Right renal pelvis (tissue), 4 donors: ENCODE results near the gene SCLT1. TPM values are rescaled to one million over a fixed set of nuclear protein-coding genes. Genes with fewer than 3 reads are reported as not detected.
A peak's percentile ranks its signal among the peaks of the same experiment; 100 is the strongest.
"Not testable (repeated sequence)": the region's sequence is repeated elsewhere in the genome, so short reads cannot be mapped to it uniquely, and the experiment has no call there.

Source experiments
- DNase-seq, 4 donors: peaks; one replicate each; pipeline ENCODE4 v3.0.0-alpha.2; 2013; ENCODE audit warnings: low read depth in 4 of 4, low spot score in 3 of 4, missing footprints in 1 of 4
- polyA plus RNA-seq, 4 donors: library from polyadenylated mRNA; unstranded; fragments of 120-200 nt; gene quantifications; one replicate each; pipeline ENCODE4 v1.2.1, GENCODE V29; 2013; ENCODE audit not compliant: insufficient read length in 4 of 4

Gene SCLT1
- 10 to 100 TPM; 14.9 to 18.2 (median 16.7) TPM for polyA plus RNA-seq

GRCh38 chr4:129093191-129093920 lies at the start of gene SCLT1:
Gene SCLT1, minus strand, starts transcription at chr4:129093539. Its CDS starts 436 bp downstream, at chr4:129093103.
- peak; percentile 96 to 98 (median 98) for DNase-seq

DNA sequence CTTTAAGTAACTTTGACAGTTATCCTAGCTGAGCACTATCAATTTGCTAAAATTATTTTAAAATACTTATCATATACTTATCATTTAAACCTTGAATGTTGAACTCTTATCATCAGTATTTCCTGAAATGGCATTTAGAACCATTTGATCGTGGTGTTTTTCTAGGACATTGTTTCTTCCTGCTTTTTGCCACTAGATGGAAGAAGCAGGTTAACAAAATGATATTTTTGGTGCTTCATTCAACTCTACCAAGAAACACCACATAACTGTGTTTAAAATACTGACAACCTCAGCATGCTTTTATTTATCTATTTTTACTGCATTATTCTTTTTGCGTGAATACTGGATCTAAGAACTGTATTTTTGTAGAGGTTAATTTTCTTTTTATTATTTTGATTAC lies 47.2 kb upstream of the SCLT1 start:
- DNase-seq = no peak

GRCh38 chr4:129138810-129139496 lies 45.6 kb upstream of the SCLT1 start:
- no peak for DNase-seq

DNA sequence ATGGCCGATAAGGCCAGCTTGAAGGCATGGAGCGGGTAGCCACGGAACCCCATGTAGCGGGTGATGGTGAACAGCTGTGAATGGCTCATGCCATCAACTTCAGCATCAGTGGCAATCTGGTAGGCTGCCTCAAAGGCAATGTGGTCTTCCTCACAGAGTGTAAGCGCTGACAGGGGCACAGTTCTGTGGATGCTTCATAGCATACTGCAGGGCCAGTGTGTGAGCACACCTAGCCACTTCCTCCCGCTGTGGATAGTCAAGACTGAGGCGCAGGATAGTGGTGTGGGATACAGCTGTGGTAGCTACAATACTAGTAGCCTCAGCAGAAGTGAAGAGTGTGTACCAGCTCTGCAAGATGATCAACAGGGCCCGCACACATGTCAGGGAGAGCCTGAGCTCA lies 43.1 kb upstream of the SCLT1 start:
- no peak for DNase-seq

DNA sequence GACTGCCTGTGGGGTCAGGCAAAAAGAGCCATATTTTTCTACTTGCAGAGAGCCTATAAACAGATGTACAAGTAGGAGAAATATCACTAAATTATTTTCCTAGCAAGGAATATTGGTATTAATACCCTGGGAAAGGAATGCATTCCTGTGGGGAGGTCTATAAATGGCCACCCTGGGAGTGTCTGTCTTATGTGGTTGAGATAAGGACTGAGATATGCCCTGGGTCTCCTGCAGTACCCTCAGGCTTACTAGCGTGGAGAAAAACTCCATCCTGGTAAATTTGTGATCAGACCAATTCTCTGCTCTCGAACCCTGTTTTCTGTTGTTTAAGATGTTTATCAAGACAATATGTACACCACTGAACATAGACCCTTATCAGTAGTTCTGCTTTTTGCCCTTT lies 38.0 kb upstream of the SCLT1 start:
- no peak for DNase-seq

GRCh38 chr4:129129143-129129542 lies 35.8 kb upstream of the SCLT1 start:
- no peak for DNase-seq

DNA sequence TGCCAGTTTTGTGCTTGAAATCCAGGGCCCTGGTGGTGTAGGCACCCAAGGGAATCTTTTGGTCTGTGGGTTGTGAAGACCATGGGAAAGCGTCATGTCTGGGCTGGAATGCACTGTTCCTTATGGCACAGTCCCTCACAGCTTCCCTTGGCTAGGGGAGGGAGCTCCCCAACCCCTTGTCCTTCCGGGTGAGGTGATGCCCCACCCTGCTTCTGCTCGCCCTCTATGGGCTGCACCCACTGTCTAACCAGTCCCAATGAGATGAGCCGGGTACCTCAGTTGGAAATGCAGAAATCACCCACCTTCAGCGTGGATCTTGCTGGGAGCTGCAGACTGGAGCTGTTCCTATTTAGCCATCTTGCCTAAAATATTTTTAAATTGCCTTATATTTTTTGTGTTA lies 33.3 kb upstream of the SCLT1 start:
- DNase-seq = not testable (repeated sequence)

DNA sequence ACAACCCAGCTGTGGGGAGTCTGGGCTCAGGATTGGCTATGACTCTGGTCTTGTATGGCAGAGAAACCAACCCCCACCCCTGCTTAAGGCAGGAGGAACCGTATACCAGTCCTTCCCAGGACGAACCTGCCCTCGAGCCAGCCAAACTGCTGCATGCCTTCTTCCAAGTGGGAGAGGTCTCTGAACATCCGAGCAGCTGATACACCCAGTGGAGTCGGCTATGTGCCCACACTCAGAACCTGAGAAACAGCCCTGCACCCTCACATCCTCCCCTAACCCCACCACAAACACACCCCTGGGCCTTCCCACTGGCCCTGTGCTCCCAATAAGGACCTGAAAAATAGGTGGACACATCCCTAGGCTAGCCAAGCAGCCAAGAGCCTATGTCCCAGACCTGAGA lies 24.4 kb upstream of the SCLT1 start:
- no peak for DNase-seq

- DNase-seq = no peak
These were observed 20.6 kb upstream of the SCLT1 start for GRCh38 chr4:129113919-129114318.

DNA sequence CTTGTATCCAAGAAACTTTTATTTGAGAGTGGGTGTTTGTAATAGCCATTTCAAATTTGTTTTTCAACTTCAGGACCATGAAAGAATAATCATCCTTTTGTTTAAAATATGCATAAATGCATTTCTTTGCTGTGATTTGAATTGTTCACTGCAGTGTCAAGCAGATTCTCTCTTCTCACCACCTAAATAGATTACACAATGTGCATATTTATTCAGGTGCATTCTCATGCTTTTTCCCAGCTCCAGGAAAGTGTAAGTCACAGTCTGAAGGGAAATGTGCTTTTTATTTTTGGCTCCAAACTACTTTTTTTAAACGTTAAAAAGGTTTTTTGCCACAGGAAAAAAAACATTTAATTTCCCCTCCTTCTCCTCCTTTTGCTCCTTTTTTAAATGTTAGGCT lies 20.1 kb upstream of the SCLT1 start:
- no peak for DNase-seq

- DNase-seq = no peak
These were observed 18.6 kb upstream of the SCLT1 start for GRCh38 chr4:129111919-129112318.

- no peak for DNase-seq
These were observed 17.6 kb upstream of the SCLT1 start for GRCh38 chr4:129110931-129111330.

- no peak for DNase-seq
These were observed 16.9 kb upstream of the SCLT1 start for GRCh38 chr4:129109965-129110824.

DNA sequence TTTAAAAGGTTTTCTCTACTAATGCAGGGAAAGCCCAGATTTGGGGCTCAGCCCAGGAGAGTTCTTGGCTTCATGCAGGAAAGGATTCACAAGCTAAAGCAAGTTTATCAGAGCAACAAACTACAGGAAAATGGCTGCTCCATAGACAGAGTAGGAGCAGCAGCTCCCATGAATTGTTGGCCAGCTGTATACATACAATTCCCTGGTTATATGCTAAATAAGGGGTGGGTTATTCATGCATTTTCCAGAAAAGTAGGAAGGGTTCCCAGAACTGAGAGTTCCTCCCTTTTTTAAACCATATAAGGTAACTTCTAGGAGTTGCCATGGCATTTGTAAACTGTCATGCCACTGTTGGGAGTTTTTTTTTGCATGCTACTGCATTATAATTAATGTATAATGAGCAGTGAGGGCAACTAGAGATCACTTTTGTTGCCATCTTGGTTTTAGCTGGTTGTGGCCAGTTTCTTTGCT lies 5.2 kb upstream of the SCLT1 start:
- DNase-seq = no peak

GRCh38 chr4:129095811-129096454 lies 2.6 kb upstream of the SCLT1 start, which contains the start of gene C4orf33:
Gene C4orf33, plus strand, starts transcription at chr4:129096152. Its CDS starts 6,459 bp downstream, at chr4:129102611.
- DNase-seq = peak; percentile 48 to 65 (median 57)

DNA sequence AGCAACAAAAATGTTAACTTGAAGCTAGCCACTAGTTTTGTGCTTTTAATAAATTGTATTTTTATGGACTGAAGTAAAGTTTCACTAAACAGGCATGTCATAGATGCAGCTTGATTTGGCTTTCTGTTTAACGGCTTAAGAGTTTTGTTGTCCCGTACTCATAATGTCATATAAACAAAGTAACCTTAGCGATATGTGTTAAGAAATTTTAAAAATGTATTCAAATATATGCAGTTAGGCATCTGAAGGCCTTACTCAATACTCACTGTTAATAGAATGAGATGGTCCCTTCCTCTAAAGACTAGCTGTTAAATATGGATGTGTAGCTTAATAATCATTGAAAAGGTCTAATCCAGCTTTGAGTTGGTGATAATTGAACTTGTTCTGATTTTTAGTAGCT lies 1.0 kb upstream of the SCLT1 start:
- DNase-seq = no peak

GRCh38 chr4:129092631-129093190 lies 628 bp downstream of the SCLT1 start:
- DNase-seq = peak in 1 of 4 donors; percentile 16

DNA sequence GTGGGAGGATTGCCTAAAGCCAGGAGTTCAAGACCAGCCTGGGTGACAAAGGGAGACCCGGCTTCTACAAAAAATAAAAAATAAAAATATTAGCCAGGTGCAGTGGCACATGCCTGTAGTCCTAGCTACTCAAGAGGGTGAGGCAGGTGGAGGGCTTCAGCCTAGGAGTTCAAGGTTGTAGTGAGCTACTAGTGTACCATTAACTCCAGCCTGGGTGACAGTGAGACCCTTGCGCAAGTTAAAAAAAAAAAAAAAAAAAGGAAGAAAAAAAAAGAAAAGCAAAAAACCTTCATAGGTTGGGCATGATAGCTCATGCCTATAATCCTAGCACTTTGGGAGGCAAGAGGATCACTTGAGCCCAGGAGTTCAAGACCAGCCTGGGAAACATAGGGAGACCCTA lies 5.8 kb downstream of the SCLT1 start:
- no peak for DNase-seq

DNA sequence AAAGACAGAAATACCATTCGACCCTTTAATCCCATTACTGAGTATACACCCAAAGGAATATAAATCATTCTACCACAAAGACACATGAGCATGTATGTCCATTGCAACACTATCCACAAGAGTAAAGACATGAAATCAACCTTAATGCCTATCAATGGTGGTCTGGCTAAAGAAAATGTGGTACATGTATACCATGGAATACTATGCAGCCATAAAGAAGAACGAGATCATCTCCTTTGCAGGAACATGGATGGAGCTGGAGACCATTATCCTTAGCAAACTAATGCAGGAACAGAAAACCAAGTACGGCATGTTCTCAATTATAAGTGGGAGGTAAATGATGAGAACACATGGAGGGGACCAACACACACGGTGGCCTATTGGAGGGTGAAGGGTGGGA lies 7.9 kb downstream of the SCLT1 start:
- no peak for DNase-seq

- no peak for DNase-seq
These were observed 11.0 kb downstream of the SCLT1 start for GRCh38 chr4:129082302-129082701.
